Right lobe of liver (tissue), 6 donors: ENCODE data around the gene TRPM7. TPM values are rescaled to one million over a fixed set of nuclear protein-coding genes. Genes with fewer than 3 reads are reported as not detected.
"Not testable (repeated sequence)": the region's sequence is repeated elsewhere in the genome, so short reads cannot be mapped to it uniquely, and the experiment has no call there.

Experiments
- ATAC-seq, 4 donors: fragments of 200-7000 bp; cut with Tn5 transposase; one replicate each; pipeline ENCODE4 v1.9.1; 2020; ENCODE audit warnings: mild to moderate bottlenecking in 4 of 4, moderate library complexity in 4 of 4
- DNase-seq, 3 donors: peaks; one replicate each; pipeline ENCODE4 v3.0.0-alpha.2; 2020
- H3K27ac ChIP-seq, 3 donors: fragments of 200-600 bp; one replicate each; pipeline ENCODE4 v1.8.0; 2022
- H3K27me3 ChIP-seq, 2 donors: fragments of 200-600 bp; one replicate each; pipeline ENCODE4 v1.8.0; 2022
- H3K36me3 ChIP-seq, 4 donors: fragments of 200-600 bp; sonication (generic) in 1 of 4; one replicate each; pipeline versions ENCODE4 v1.5.1 to v1.8.0; 2017 to 2022; ENCODE audit warnings: control low read depth in 1 of 4
- H3K4me1 ChIP-seq, 4 donors: fragments of 200-600 bp; sonication (generic) in 1 of 4; one replicate each; pipeline versions ENCODE4 v1.5.1 to v1.8.0; 2017 to 2022; ENCODE audit warnings: control low read depth in 1 of 4
- H3K4me3 ChIP-seq, 3 donors: fragments of 200-600 bp; one replicate each; pipeline ENCODE4 v1.8.0; 2022
- H3K9me3 ChIP-seq, 4 donors: fragments of 200-600 bp; sonication (generic) in 1 of 4; one replicate each; pipeline versions ENCODE4 v1.5.1 to v1.8.0; 2017 to 2022; ENCODE audit warnings: control low read depth in 1 of 4
- POLR2A ChIP-seq: fragments of 450-650 bp; IDR thresholded peaks from one replicate; pipeline ENCODE4 v1.6.1; 2017; ENCODE audit warnings: antibody characterized with exemption, mild to moderate bottlenecking
- WGBS: methylation state at CpG from one replicate; pipeline ENCODE4 v1.1.6; 2018; ENCODE audit warnings: low coverage, low lambda C conversion rate; ENCODE audit not compliant: insufficient coverage; ENCODE audit errors: missing lambda C conversion rate; 5-methylcytosine and 5-hydroxymethylcytosine counted together
- intact Hi-C, 2 donors: fragments of 100-400 bp; cut with DNase I; formaldehyde crosslinking; loops; one replicate each; pipeline versions ENCODE4 v1.11.2 to v1.14.1; 2022
- total RNA-seq, 6 experiments: library from RNA; depleted of rRNA in 2 of 6; stranded (reverse); fragments of >200 nt in 2 of 6; fragmentation: NEBNext Ultra II Directional in 3 of 6; extraction: Animal tissue kit (Norgen Biotek cat#: 25700) in 3 of 6; gene quantifications; one replicate each; pipeline versions ENCODE4 v1.1.0 to v1.2.4, GENCODE V29; 2016 to 2023
- TF ChIP-seq, protein P1 (sequence below), 4 donors: fragments of 200-600 bp in 3 of 4; fragments of 450-650 bp in 1 of 4; IDR thresholded peaks; one replicate each; pipeline versions ENCODE4 v1.5.1 to v1.8.0; 2016 to 2022; ENCODE audit warnings: antibody characterized with exemption in 4 of 4, mild to moderate bottlenecking in 2 of 4
- donor health status: DM: no; HTN: yes; CAD: no.
- donor health status: DM: no; HTN: no; CAD: no.
- donor health status: DM: no; HTN: no; CAD: no.
- donor health status: DM: no; HTN: yes; CAD: no.
- donor health status: DM: no; HTN: yes; CAD: no.

Gene TRPM7
- total RNA-seq, 6 experiments from 2014 or later = 20.9 to 31.9 (median 24.7) TPM

- DNase-seq (no peak), ATAC-seq (no peak)
- intact Hi-C loops = no loop called here
- H3K4me1 ChIP-seq = no peaks in the 10 kb centered on the region
- H3K36me3 ChIP-seq = peaks cover 0 to 73% (median 28%) of the 10 kb centered on the region in 4 donors
- no peak overlapping the region for H3K4me3 ChIP-seq
- H3K27me3 ChIP-seq = no peaks in the 10 kb centered on the region
- WGBS = 92% methylated on average over 2 of the region's 2 CpGs
- no peaks in the 10 kb centered on the region for H3K9me3 ChIP-seq
- H3K27ac ChIP-seq = no peak overlapping the region
- TF ChIP-seq POLR2A = no peak
- TF ChIP-seq, protein P1, sequence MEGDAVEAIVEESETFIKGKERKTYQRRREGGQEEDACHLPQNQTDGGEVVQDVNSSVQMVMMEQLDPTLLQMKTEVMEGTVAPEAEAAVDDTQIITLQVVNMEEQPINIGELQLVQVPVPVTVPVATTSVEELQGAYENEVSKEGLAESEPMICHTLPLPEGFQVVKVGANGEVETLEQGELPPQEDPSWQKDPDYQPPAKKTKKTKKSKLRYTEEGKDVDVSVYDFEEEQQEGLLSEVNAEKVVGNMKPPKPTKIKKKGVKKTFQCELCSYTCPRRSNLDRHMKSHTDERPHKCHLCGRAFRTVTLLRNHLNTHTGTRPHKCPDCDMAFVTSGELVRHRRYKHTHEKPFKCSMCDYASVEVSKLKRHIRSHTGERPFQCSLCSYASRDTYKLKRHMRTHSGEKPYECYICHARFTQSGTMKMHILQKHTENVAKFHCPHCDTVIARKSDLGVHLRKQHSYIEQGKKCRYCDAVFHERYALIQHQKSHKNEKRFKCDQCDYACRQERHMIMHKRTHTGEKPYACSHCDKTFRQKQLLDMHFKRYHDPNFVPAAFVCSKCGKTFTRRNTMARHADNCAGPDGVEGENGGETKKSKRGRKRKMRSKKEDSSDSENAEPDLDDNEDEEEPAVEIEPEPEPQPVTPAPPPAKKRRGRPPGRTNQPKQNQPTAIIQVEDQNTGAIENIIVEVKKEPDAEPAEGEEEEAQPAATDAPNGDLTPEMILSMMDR (IDR thresholded peaks at IDR 0.05) = no peak
These were observed 109.1 kb downstream of the TRPM7 start for GRCh38 chr15:50577492-50577891.

DNA sequence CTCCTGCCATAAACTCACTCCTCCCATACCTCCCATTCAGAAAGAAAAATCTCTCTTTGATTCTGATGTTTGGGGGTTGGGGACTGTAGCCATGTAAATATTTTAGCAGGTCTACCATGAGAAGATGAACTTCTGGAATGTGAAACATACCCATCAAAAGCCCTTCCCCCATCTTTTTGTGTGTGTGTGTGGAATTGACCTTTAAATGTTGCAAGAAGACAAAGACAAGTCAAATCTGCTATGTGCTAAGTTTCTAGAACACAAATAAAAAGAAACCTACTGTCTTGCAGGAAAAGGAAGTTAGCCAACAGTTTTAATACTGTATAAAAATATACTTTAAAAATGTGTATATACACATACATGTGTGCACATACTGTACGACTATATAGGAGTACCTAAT, 110.4 kb downstream of the TRPM7 start:
- no peaks in the 10 kb centered on the region for H3K4me1 ChIP-seq
- DNase-seq (no peak), ATAC-seq (peak in 1 of 4 donors; percentile 41)
- H3K9me3 ChIP-seq = no peaks in the 10 kb centered on the region
- H3K36me3 ChIP-seq = peaks cover 0 to 67% (median 29%) of the 10 kb centered on the region in 4 donors
- intact Hi-C loops = no loop called here
- TF ChIP-seq POLR2A = no peak
- TF ChIP-seq, protein P1 (IDR thresholded peaks at IDR 0.05) = no peak
- H3K27me3 ChIP-seq = no peaks in the 10 kb centered on the region
- no peak overlapping the region for H3K4me3 ChIP-seq
- 67% methylated on average over 1 of the region's 1 CpG for WGBS
- no peak overlapping the region for H3K27ac ChIP-seq

DNA sequence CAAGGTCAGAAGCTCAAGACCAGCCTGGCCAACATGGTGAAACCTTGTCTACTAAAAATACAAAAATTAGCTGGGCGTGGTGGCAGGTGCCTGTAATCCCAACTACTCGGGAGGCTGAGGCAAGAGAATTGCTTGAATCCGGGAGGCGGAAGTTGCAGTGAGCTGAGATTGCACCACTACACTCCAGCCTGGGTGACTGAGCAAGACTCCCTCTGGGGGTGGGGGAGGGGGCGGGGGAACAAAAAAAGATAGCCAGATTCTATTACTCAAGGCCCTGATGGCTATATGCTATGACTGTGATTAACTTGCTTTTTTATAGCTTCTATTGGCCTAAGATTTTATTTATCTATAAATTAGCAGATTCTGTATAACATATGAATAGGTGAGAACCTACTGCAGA, 112.8 kb downstream of the TRPM7 start:
- H3K4me3 ChIP-seq, intact Hi-C loops, H3K9me3 ChIP-seq, H3K4me1 ChIP-seq, H3K27me3 ChIP-seq, H3K27ac ChIP-seq: not testable (repeated sequence)
- ATAC-seq (peak in 1 of 4 donors; percentile 38), DNase-seq (peak in 1 of 3 donors; percentile 56)
- H3K36me3 ChIP-seq = peaks cover 4 to 65% (median 21%) of the 10 kb centered on the region in 4 donors
- WGBS = no CpG with 5 or more reads among the region's 5 CpGs

- intact Hi-C loops = no loop called here
- DNase-seq (no peak), ATAC-seq (no peak)
- Histone ChIP-seq H3K36me3 (peaks cover 0 to 48% (median 6%) of the 10 kb centered on the region in 4 donors), H3K27ac (no peak overlapping the region), H3K4me3 (no peak overlapping the region), H3K9me3 (no peaks in the 10 kb centered on the region), H3K4me1 (no peaks in the 10 kb centered on the region), H3K27me3 (no peaks in the 10 kb centered on the region)
- TF ChIP-seq, protein P1 (IDR thresholded peaks at IDR 0.05) = no peak
- 96% methylated on average over 4 of the region's 4 CpGs for WGBS
These were observed 122.8 kb downstream of the TRPM7 start for GRCh38 chr15:50563756-50564155.

GRCh38 chr15:50562735-50563640, 123.6 kb downstream of the TRPM7 start:
- Histone ChIP-seq H3K9me3 (no peaks in the 10 kb centered on the region), H3K36me3 (peaks cover 0 to 41% (median 5%) of the 10 kb centered on the region in 4 donors), H3K4me1 (no peaks in the 10 kb centered on the region), H3K4me3 (no peak overlapping the region), H3K27me3 (no peaks in the 10 kb centered on the region), H3K27ac (no peak overlapping the region)
- WGBS = 75% methylated on average over 4 of the region's 4 CpGs
- no peak for TF ChIP-seq POLR2A
- TF ChIP-seq, protein P1 (IDR thresholded peaks at IDR 0.05) = no peak
- DNase-seq (no peak), ATAC-seq (no peak)
- intact Hi-C loops = no loop called here
